HG02571 (cell line): Measurements from ENCODE around the gene ZNHIT1.

Experiments
- ATAC-seq: cut with Tn5 transposase; IDR thresholded peaks from one replicate; pipeline ENCODE4 v1.9.1; 2021; ENCODE audit warnings: mild to moderate bottlenecking, moderate library complexity; ENCODE audit not compliant: unreplicated experiment

The ZNHIT1 gene

GRCh38 chr7:101217388-101218235, at the start of gene ZNHIT1, which contains the start of gene PLOD3:
Gene ZNHIT1, plus strand, starts transcription at chr7:101218165. Its CDS starts 31 bp downstream, at chr7:101218196.
Gene PLOD3, minus strand, starts transcription at chr7:101217581. Its CDS starts 307 bp downstream, at chr7:101217274.
- ATAC-seq: peak; percentile 65

GRCh38 chr7:101168412-101169049, 49.4 kb upstream of the ZNHIT1 start:
- no peak for ATAC-seq

GRCh38 chr7:101169110-101169837, 48.7 kb upstream of the ZNHIT1 start:
- ATAC-seq: no peak

- ATAC-seq: no peak
Measured at GRCh38 chr7:101169838-101170551, 48.0 kb upstream of the ZNHIT1 start.

GRCh38 chr7:101170617-101171441, 47.1 kb upstream of the ZNHIT1 start:
- ATAC-seq: no peak

- ATAC-seq: no peak
Measured at GRCh38 chr7:101171442-101171837, 46.5 kb upstream of the ZNHIT1 start.

GRCh38 chr7:101172005-101172853, 45.7 kb upstream of the ZNHIT1 start:
- no peak for ATAC-seq

GRCh38 chr7:101172854-101173751, 44.9 kb upstream of the ZNHIT1 start:
- no peak for ATAC-seq

- ATAC-seq: no peak
Measured at GRCh38 chr7:101173752-101174244, 44.2 kb upstream of the ZNHIT1 start.

GRCh38 chr7:101174322-101174854, 43.6 kb upstream of the ZNHIT1 start:
- ATAC-seq: no peak

GRCh38 chr7:101175664-101176063, 42.3 kb upstream of the ZNHIT1 start:
- ATAC-seq: no peak

GRCh38 chr7:101177644-101178043, 40.3 kb upstream of the ZNHIT1 start:
- ATAC-seq: no peak

- ATAC-seq: no peak
Measured at GRCh38 chr7:101179117-101179516, 38.8 kb upstream of the ZNHIT1 start.

GRCh38 chr7:101179713-101180112, 38.3 kb upstream of the ZNHIT1 start:
- ATAC-seq: no peak

- no peak for ATAC-seq
Measured at GRCh38 chr7:101180130-101180755, 37.7 kb upstream of the ZNHIT1 start, which contains the start of gene NAT16. Gene NAT16, minus strand, starts transcription at chr7:101180293. Its CDS starts 5,486 bp downstream, at chr7:101174807.

- no peak for ATAC-seq
Measured at GRCh38 chr7:101185258-101185839, 32.6 kb upstream of the ZNHIT1 start.

GRCh38 chr7:101186194-101186593, 31.8 kb upstream of the ZNHIT1 start:
- no peak for ATAC-seq
